Activated CD4-positive, CD25-positive, alpha-beta regulatory T cell treated with anti-CD3 and anti-CD28 coated beads, Interleukin-2, amount 50 U/mL, for 72 hours (primary cell): Measurements from ENCODE around the gene VPS8.

Experiments used
- DNase-seq: peaks from one replicate; pipeline ENCODE4 v3.0.0; 2021

The VPS8 gene, protein sequence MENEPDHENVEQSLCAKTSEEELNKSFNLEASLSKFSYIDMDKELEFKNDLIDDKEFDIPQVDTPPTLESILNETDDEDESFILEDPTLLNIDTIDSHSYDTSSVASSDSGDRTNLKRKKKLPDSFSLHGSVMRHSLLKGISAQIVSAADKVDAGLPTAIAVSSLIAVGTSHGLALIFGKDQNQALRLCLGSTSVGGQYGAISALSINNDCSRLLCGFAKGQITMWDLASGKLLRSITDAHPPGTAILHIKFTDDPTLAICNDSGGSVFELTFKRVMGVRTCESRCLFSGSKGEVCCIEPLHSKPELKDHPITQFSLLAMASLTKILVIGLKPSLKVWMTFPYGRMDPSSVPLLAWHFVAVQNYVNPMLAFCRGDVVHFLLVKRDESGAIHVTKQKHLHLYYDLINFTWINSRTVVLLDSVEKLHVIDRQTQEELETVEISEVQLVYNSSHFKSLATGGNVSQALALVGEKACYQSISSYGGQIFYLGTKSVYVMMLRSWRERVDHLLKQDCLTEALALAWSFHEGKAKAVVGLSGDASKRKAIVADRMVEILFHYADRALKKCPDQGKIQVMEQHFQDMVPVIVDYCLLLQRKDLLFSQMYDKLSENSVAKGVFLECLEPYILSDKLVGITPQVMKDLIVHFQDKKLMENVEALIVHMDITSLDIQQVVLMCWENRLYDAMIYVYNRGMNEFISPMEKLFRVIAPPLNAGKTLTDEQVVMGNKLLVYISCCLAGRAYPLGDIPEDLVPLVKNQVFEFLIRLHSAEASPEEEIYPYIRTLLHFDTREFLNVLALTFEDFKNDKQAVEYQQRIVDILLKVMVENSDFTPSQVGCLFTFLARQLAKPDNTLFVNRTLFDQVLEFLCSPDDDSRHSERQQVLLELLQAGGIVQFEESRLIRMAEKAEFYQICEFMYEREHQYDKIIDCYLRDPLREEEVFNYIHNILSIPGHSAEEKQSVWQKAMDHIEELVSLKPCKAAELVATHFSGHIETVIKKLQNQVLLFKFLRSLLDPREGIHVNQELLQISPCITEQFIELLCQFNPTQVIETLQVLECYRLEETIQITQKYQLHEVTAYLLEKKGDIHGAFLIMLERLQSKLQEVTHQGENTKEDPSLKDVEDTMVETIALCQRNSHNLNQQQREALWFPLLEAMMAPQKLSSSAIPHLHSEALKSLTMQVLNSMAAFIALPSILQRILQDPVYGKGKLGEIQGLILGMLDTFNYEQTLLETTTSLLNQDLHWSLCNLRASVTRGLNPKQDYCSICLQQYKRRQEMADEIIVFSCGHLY (N-terminal part only)

DNA sequence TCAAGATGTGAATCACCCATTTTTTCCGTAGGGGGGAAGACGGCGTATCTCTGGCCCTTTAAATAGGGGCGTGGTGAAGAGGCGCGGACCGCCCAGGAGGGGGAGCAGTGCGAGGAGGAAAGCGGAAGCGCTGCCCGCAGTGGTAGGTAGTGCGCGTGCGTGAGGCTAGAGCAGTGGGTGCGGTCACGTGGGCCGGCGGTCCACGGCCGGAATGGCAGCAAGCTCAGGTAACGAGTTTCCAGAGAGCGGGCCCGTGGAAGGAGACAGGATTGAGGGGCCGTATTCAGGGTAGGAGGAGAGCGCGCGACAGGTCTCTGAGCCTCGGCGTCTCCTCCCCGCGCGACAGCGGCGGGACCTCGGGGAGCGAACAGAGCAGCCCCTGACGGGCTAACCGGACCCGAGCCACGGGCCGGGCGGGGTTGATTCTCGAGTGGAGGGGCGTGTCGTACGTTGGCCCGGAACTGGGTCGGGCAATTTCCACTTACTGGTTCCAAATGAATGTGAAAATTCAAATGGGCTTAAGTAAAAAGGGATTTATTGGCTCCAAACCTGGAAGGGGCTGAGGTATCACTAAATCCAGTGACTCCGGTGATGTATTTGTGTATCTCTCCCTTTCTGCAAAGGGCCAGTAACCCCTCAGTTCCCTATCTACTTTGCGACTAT, at the start of gene VPS8:
Gene VPS8, plus strand, starts transcription at position 168 of the 663 bp plus-strand sequence. CDS start 12,467 bp downstream, outside the sequence.
- DNase-seq, result peak; percentile 98

DNA sequence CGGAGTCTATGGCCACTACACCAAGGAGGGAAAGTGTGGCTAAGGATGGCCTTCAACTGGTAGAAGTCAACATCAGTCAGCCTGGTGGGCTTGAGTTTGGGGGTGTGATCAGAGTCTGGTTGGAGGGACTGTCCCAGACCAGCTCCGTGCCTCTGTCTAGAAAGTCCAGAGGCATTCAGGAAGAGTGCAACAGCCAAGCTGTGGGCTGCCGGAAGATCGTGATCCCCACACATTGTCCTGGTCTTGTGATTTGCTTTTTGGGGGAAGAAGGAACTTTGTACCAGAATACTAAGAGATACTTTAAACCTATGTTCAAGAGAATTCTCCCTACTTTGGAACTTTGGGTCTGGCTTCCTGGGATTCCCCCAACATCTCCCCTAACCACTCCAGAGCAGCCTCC, 47.8 kb upstream of the VPS8 start:
- DNase-seq, result no peak

DNA sequence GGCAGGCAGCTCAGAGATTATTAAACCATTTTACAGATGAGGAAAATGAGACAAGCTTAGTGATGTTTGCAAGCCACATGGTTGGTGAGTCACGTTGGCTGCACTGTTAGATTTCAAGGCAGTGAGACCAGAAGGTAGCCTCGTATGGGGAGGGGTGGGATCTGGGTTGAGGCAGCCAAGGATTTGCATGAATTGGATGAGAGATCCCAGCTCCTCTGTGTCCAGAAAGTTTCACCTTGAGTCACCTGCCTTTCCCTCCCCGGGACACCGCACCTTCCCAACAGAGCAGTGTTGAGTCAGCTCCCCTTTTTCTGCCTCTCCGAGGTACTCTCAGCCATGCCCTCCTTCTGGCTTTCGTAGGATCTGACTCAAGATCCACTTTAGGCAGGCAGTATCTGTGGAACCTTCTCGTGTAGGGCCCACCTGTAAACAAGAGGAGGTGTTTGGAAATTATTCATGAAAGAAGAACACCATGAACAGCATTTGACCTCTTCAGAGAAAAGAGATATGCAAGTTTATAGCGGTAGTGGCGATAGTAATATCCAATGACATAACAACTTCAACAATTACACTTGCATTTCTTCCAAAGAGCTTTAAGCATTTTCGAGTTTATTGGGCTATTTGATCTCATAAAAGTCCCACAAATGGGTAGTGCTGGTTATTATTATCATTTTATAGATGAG, 46.8 kb upstream of the VPS8 start:
- no peak for DNase-seq

DNA sequence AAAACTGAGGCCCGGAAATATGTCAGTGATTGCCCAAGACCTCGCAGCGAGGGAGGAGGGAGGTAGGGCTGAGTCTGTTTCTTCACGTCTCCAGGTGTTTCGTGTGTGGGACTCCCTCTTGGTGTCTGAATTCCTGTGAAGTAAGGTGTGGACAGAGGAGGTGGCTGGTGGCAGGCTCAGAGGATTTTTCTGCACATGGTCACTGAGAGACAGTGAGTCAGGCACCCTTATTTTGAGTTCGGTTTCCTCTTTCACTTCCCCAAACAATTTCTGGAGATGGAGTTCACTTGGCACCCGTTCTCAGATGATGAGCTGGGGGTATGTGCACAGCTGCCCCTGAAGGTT, 46.3 kb upstream of the VPS8 start:
- DNase-seq, result no peak

DNA sequence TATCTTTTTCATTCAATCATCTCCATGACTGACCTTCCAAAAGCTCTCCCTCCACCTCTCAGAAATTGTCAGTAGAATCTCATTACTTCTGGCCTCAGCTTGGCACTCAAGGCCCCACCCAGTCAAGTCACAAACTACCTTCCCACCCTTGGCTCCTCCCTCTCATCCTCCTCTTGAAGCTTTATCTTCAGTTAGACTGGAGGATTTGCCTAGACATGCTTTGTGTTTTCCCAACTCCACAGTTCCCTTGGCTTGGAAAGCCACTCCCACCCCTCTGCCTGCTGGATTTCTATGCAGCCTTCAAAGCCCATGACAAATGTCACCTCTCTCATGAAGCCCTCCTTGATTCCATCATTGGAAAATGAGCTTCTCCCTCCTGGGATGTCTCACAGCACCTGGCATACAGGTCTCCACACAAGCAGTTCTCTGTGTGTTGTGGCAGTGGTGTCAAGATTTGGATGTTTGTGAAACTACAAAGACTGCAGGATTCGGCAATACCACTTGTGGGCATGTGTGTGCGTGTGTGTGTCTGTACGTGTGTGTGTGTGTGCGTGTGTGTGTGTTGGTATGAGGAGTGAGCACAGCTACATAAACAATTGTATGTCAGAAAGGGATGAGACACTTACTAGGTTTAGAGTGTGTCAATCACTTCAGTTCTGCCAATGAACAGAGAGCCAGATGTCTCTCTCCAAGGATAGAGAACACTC, 45.3 kb upstream of the VPS8 start:
- DNase-seq, result no peak

DNA sequence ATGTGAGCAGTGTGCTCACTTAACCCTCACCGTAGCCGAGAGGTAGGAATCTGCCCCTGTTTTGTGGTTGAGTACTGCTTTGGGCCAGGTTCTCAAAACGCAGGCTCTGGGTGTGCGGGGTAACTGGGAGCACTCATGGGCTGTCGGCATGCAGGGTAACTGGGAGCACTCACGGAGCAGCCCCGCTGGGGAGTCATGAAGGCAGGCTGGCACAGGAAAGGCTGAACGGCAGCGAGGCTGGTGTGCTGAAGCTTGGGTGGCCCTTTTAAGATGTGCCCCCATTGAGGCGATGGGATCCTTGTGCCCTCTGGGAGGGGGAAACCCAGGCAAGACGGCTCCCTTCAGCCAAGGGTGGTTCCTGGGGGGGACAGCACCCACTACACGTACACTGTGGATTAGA, 44.6 kb upstream of the VPS8 start:
- no peak for DNase-seq

DNA sequence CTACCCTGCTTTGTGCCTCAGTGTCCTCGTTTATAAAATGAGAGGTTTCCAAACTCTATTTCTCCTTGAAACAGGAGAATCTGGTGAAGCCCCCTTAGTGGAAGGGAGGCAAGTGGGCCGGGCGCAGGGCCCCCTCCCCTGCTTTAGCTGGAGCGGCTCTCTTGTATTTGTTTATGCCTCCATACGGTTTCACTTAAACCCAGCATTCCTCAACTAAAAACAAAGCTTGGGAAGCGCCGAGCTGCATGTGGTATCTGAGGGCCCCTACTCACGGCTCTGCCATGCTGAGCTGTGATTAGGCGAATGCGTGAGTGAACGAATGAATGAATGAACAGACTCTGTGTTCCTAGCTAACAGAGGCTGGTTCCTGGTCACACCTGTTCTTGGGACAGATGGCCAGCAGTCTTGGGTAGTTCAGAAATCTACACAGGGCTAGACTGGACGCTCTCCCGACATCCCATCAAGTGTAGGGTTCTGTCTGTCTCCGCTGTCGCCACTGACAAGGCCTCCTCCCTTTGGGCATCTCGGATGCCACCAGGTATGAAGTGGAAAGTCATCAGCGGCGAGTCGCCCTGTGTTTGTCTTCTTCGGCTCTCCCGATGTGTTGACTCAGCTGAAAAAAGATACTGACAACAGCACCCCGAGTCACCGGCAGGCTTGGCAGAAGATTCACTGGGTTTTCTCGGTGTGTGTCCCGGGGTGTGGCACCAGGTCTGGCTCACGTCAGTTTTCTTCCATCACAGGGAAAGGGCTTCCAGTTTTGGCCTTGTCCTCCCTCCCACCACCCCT, 42.4 kb upstream of the VPS8 start:
- DNase-seq, result no peak

GRCh38 chr3:184770541-184770940, 41.4 kb upstream of the VPS8 start:
- DNase-seq, result no peak

DNA sequence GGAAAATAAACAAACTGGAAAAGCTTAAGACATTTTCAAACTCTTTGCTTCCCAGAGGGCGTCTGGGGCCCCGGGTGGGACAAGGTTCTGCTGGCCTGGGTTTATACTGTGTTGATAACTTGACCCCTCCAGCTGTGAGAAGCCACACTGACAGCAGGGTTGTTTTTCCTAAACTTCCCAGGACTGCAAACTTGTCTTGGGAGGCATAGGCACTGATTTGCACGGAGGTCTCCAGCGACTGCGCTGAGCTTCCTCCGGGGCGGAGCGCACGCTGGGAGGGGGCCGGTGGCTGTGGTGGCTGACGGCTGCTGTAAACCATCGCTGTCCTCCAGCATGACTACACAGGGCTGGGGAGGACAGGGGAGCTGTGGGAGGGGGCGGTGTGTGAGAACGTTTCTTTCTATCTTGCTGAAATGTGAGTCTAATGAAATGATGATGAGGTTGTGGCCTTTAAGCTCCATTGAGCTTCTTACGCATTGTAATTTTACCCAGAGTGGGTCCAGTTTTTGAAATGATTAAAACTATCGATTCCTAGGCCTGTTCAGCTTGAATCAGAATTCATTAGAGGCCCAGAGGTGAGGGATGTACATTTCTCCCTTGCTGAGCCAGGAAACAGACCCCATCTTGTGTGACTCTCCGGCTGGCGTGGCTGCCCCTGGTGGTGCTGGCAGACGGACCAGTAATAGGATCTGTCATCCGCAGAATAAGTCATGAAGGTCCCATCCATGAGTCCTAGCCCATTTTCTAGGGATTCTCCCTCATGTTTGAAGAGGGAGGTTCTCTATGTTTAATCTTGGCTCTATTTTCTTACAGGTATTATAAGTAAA, 40.5 kb upstream of the VPS8 start:
- no peak for DNase-seq

DNA sequence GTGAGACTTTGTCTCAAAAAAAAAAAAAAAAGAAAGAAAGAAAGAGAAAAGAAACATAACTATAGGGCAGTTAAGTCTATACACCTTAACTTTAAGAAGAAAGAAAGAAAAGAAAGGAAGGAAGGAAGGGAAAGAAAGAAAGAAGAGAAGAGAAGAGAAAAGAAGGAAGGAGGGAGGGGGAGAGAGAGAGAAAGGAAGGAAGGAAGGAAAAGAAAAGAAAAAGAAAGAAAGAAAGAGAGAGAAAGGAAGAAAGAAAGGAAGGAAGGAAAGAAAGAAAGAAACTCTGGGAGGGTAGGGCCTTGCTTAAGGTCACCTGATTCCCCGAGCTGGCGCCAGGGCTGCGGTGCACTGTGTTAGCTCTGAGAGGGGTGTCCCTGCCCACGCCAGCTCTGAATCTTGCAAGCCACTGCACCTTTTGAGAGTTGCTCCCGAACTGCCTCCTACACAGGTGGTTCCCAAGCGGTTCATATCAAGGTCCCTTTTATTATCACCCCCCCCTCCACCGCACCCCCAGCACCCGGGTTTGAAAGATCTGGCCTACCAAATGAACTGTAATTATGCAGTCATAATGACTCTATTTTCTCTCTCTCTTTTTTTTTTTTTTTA, 39.2 kb upstream of the VPS8 start:
- no peak for DNase-seq

DNA sequence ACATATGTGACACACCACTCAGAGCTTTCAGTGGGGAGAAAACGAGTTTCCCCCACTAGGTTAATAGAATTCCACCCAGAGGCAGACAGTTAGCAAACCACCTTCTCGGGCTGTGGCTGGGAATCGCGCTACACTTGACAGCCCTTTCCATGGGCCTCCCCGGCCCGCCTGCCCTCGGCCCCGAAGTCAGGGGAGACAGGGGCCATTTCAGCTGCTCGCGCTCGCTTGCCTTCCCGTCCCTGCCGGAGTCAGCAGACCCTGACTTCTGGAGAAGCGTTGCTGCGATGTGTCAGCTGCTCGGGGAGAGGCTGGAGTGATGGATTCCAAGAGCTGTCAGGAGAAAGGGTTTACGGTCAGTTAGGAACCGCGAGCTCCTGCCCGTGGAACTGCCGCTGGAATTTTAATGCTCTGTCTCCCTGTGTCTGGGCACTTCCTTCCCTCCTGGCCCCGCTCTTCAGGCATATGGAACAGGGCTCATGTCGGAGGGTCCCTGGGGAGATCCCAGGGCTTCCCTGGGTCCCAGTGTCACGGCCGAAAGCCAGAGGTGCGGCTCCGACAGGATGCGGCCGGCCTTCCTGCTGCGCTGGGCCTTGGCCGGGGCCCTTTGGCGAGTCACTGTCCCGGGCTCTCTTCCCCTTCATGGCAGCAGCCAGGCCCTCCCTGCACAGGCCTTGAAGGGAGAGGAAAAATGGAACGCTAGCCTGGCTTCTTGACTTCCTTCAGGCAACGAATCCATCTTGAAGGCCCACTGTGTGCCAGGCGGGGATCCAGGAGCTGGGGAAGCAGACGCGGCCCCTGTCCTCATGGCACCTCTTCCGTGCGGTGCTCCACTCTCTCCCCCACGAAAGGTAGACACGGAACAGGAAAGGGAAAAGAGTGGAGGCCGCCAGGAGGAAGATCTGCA, 38.4 kb upstream of the VPS8 start:
- no peak for DNase-seq

- DNase-seq, result no peak
These were observed 35.0 kb upstream of the VPS8 start for GRCh38 chr3:184776916-184777315.

DNA sequence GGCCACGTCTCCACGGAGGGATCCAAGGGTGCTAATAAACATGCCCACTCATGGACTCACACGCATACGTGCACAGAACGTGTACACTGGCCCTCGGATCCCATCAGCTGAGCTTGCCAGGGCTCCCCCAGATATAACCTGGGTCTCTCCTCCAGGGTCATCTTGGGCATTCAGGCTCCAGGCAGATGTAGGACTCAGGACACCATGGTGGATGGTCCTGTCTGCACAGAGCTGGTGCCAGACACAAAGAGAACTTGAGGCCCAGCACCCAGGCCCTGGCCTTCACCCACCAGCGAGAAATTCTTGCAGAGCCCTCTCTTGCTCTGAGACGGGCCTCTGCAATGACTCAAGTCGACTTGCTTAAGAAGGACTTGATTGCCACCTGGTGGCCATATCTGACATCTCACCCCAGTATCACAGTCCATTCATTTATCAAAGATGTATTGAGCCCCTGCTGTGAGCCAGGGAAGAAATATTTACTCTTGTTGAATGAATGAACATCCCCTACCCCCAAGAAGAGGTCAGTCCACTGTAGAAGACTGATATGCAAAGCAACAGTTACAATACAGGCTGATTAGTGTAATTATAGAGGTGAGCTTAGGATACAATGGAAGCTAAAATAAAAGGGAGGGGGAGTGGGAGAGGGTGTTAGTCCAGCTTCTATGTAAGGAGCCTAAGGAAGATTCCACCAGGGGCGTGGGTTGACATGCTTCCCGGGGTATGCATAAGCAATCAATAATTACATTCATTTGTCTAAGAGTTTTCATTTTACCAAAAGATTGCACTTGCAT, 34.2 kb upstream of the VPS8 start:
- peak; percentile 74 for DNase-seq

- DNase-seq, result no peak
These were observed 33.3 kb upstream of the VPS8 start for GRCh38 chr3:184778426-184779332.

DNA sequence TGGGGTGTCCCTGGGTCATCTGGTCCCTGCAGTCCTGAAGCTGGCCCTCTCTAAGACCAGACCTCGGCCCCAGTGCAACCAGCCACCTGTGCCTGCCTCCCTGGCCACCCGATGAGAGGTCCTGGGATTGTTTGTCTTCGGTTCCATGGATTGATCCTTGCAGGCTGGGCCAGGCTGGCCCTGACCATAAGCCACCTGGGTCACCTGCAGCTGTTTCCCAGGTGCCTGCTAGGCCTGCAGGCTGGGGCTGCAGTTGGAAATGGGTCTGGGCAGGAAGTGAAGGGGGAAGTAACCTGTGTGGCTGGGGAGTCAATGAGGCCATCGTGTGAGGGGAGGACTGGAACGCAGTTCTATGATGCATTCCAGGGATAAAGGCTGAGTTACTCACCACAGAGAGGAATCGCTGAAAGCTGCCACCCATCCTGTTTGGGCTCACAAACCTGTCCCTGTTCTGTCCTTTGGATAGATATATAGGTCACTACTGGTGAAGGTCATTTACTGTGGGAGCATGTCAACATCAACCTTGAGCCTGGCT, 30.9 kb upstream of the VPS8 start:
- no peak for DNase-seq

DNA sequence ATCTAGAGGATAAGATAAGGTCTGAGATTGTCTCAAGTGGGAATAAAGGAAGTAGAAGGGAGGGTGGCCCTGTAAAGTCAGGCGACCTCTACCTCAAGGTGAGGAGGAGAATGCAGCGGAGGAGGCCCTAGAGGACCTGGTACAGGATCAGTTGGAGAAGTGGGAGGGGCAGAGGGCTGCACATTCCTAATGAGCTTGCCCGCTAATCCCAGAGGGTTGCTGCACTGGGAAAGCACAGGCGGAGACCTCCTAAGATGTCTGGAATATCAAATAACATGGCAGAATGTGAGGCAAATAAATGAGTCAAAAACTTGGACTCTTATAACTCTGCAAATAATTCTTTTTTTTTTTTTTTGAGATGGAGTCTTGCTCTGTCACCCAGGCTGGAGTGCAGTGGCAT, 30.2 kb upstream of the VPS8 start:
- no peak for DNase-seq
